A549 (cell line): Measurements from ENCODE around the gene IL18RAP. TPM values are rescaled to one million over a fixed set of nuclear protein-coding genes. Genes with fewer than 3 reads are reported as not detected.

Experiments
- ATAC-seq, 2 experiments: fragments of 200-7000 bp in 1 of 2; fragments of >200 bp in 1 of 2; cut with Nextera tagmentation in 1 of 2; cut with Tn5 transposase in 1 of 2; 3 replicates each; pipeline versions ENCODE4 v1.8.0 to v1.9.1; 2018 to 2020; ENCODE audit warnings: mild to moderate bottlenecking in 1 of 2, moderate library complexity in 1 of 2
- CTCF ChIA-PET: fragments of 300-600 bp; sonication (Branson Sonifier 250); formaldehyde crosslinking; extraction: SDS; loops from one replicate; lab custom pipeline; 2021; ENCODE audit warnings: antibody characterized with exemption, inconsistent platforms; lab: Yijun Ruan, JAX
- POLR2A ChIA-PET: fragments of 350-600 bp; formaldehyde crosslinking; extraction: SDS; loops from one replicate; lab custom pipeline; 2021; ENCODE audit warnings: antibody characterized with exemption, inconsistent platforms; lab: Yijun Ruan, JAX
- DNase-seq, 2 experiments: peaks; one replicate each; pipeline versions ENCODE4 v3.0.0 to v3.0.0-alpha.2; 2011 to 2016; ENCODE audit warnings: low read depth in 1 of 2, low spot score in 1 of 2
- FAIRE-seq: peaks from 2 replicates; lab custom pipeline; 2011; peaks lifted over from hg19 to GRCh38; lab: Jason Lieb, UNC
- H3K27ac ChIP-seq, 2 experiments: fragments of >200 bp; sonication (Bioruptor Twin); formaldehyde crosslinking; 3 replicates each; pipeline ENCODE4 v1.5.1; 2016 to 2017
- H3K4me1 ChIP-seq: fragments of >200 bp; sonication (Bioruptor Twin); formaldehyde crosslinking; 3 replicates; pipeline ENCODE4 v1.6.1; 2016
- H3K4me2 ChIP-seq: fragments of >200 bp; sonication (Bioruptor Twin); formaldehyde crosslinking; 3 replicates; pipeline ENCODE4 v1.6.1; 2016
- H3K4me3 ChIP-seq: fragments of >200 bp; sonication (Bioruptor Twin); formaldehyde crosslinking; 3 replicates; pipeline ENCODE4 v1.5.1; 2016
- H3K9me3 ChIP-seq: fragments of >200 bp; sonication (Bioruptor Twin); formaldehyde crosslinking; 3 replicates; pipeline ENCODE4 v1.6.1; 2016
- BCL3 ChIP-seq: fragments of >200 bp; sonication (Bioruptor Twin); formaldehyde crosslinking; IDR thresholded peaks from 3 replicates; pipeline ENCODE4 v1.6.1; 2016
- CBX2 ChIP-seq: fragments of 200-600 bp; sonication (generic); IDR thresholded peaks from 2 replicates; pipeline ENCODE4 v1.6.1; 2016; ENCODE audit warnings: low read depth, mild to moderate bottlenecking, borderline replicate concordance
- CTCF ChIP-seq: fragments of >200 bp; sonication (Bioruptor Twin); formaldehyde crosslinking; IDR thresholded peaks from 3 replicates; pipeline ENCODE4 v1.5.1; 2016
- E2F6 ChIP-seq: IDR thresholded peaks from 2 replicates; pipeline ENCODE4 v1.6.1; 2012; ENCODE audit warnings: low read depth, borderline replicate concordance
- EHMT2 ChIP-seq: fragments of 200-600 bp; sonication (generic); IDR thresholded peaks from 2 replicates; pipeline ENCODE4 v1.6.1; 2016; ENCODE audit warnings: antibody characterized with exemption, low read depth, mild to moderate bottlenecking, moderate library complexity
- EP300 ChIP-seq, 2 experiments: fragments of >200 bp; sonication (Bioruptor Twin); formaldehyde crosslinking; IDR thresholded peaks; 2 replicates in 1 of 2; 3 replicates in 1 of 2; pipeline ENCODE4 v1.6.1; 2016 to 2017
- GATA3 ChIP-seq: IDR thresholded peaks from 2 replicates; pipeline ENCODE4 v1.6.1; 2012; ENCODE audit warnings: borderline replicate concordance
- HEYL ChIP-seq: fragments of 250-450 bp; sonication (Bioruptor Pico); IDR thresholded peaks from 2 replicates; pipeline ENCODE4 v1.8.0; 2021; ENCODE audit warnings: mild to moderate bottlenecking, moderate library complexity
- HMGXB4 ChIP-seq: fragments of 250-450 bp; sonication (Bioruptor Pico); IDR thresholded peaks from 2 replicates; pipeline ENCODE4 v1.5.0; 2021; ENCODE audit warnings: mild to moderate bottlenecking, moderate library complexity, borderline replicate concordance
- HOXA7 ChIP-seq: fragments of 250-450 bp; sonication (Bioruptor Pico); IDR thresholded peaks from 2 replicates; pipeline ENCODE4 v1.5.0; 2020; ENCODE audit warnings: mild to moderate bottlenecking, moderate library complexity
- HOXB13 ChIP-seq: fragments of 250-450 bp; sonication (Bioruptor Pico); IDR thresholded peaks from 2 replicates; pipeline ENCODE4 v1.5.0; 2020; ENCODE audit warnings: low read depth, mild to moderate bottlenecking, moderate library complexity
- JUN ChIP-seq, 2 experiments: fragments of >200 bp; sonication (Bioruptor Twin); formaldehyde crosslinking; IDR thresholded peaks; 2 replicates in 1 of 2; 3 replicates in 1 of 2; pipeline ENCODE4 v1.6.1; 2016 to 2017
- MAZ ChIP-seq: fragments of 150-350 bp; IDR thresholded peaks from 2 replicates; pipeline ENCODE4 v1.6.1; 2014; ENCODE audit warnings: antibody characterized with exemption, low read depth, low read length, borderline replicate concordance
- NPAS2 ChIP-seq: fragments of 250-450 bp; sonication (Bioruptor Pico); IDR thresholded peaks from 2 replicates; pipeline ENCODE4 v1.8.0; 2022; ENCODE audit warnings: mild to moderate bottlenecking, moderate library complexity, borderline replicate concordance
- PBX3 ChIP-seq: IDR thresholded peaks from 2 replicates; pipeline ENCODE4 v1.6.1; 2012
- POLR2AphosphoS2 ChIP-seq: conservative IDR thresholded peaks from 2 replicates; pipeline ENCODE4 v1.6.1; 2012; ENCODE audit warnings: low read length, improper control_type of control experiment, inconsistent platforms
- RAD21 ChIP-seq, 2 experiments: fragments of >200 bp in 1 of 2; sonication (Bioruptor Twin) in 1 of 2; formaldehyde crosslinking in 1 of 2; IDR thresholded peaks in 1 of 2; conservative IDR thresholded peaks in 1 of 2; 2 replicates in 1 of 2; 3 replicates in 1 of 2; pipeline ENCODE4 v1.6.1; 2012 to 2018; ENCODE audit warnings: inconsistent platforms in 1 of 2
- RARB ChIP-seq: fragments of 250-450 bp; sonication (Bioruptor Pico); IDR thresholded peaks from 2 replicates; pipeline ENCODE4 v1.8.0; 2021; ENCODE audit warnings: mild to moderate bottlenecking, moderate library complexity
- REST ChIP-seq: fragments of 200-600 bp; sonication (generic); IDR thresholded peaks from 2 replicates; pipeline ENCODE4 v1.6.1; 2016; ENCODE audit warnings: antibody characterized with exemption, mild to moderate bottlenecking, moderate library complexity
- RNF2 ChIP-seq: fragments of 200-600 bp; sonication (generic); IDR thresholded peaks from 2 replicates; pipeline ENCODE4 v1.6.1; 2016; ENCODE audit warnings: low read depth, mild to moderate bottlenecking, antibody characterized with exemption, moderate library complexity, borderline replicate concordance
- SMC3 ChIP-seq: fragments of >200 bp; sonication (Bioruptor Twin); formaldehyde crosslinking; IDR thresholded peaks from 3 replicates; pipeline ENCODE4 v1.6.1; 2018; ENCODE audit warnings: inconsistent platforms
- TFCP2L1 ChIP-seq: fragments of 250-450 bp; sonication (Bioruptor Pico); IDR thresholded peaks from 2 replicates; pipeline ENCODE4 v1.5.0; 2021; ENCODE audit warnings: mild to moderate bottlenecking
- TP53 ChIP-seq: fragments of 250-450 bp; sonication (Bioruptor Pico); IDR thresholded peaks from 2 replicates; pipeline ENCODE4 v1.5.0; 2021; ENCODE audit warnings: mild to moderate bottlenecking, moderate library complexity
- ZC3H11A ChIP-seq: fragments of 450-650 bp; IDR thresholded peaks from 2 replicates; pipeline ENCODE4 v1.6.1; 2014; ENCODE audit warnings: antibody characterized with exemption, mild to moderate bottlenecking
- WGBS: methylation state at CpG from one replicate; pipeline ENCODE4 v1.1.6; 2017; ENCODE audit errors: missing lambda C conversion rate; 5-methylcytosine and 5-hydroxymethylcytosine counted together
- polyA plus RNA-seq, 4 experiments: library from polyadenylated mRNA; depleted of rRNA in 3 of 4; stranded (reverse); fragments of >200 nt; fragmentation: RNase III in 1 of 4; extraction: RNeasy Plus Mini Kit Qiagen cat#74134 plus additional on column Dnase treatment in 1 of 4; gene quantifications; 2 replicates in 3 of 4; 3 replicates in 1 of 4; pipeline ENCODE4 v1.2.3, GENCODE V29; 2011 to 2017

IL18RAP gene
- polyA plus RNA-seq, 2 of the 4 experiments (the other 2 are of a cell fraction) = 0.04 TPM; not detected in 1

GRCh38 chr2:102474785-102475184, 51.8 kb downstream of the IL18RAP start:
- Histone ChIP-seq H3K4me3 (no peak overlapping the region), H3K4me2 (no peak overlapping the region), H3K9me3 (peaks cover 5% of the 10 kb centered on the region; the same call in 1 of the 3 replicates), H3K4me1 (no peaks in the 10 kb centered on the region), H3K27ac (no peak overlapping the region)
- FAIRE-seq (no peak), ATAC-seq (no peak), DNase-seq (no peak)
- ChIA-PET CTCF (interaction anchor here (0.7 to 6.7 kb wide), 7 partner anchors 10 to 230 kb away, joined by 3 to 95 read pairs (median 34); no protein-coding TSS in a partner anchor), POLR2A (no interaction called here)
- TF ChIP-seq CTCF (no peak), ZC3H11A (no peak), GATA3 (no peak), REST (no peak), HMGXB4 (no peak), POLR2AphosphoS2 (no peak), RAD21 (conservative IDR thresholded peaks at IDR 0.05 in 1 of 2, IDR thresholded peaks at IDR 0.05 in 1 of 2) (no peak), NPAS2 (CRISPR knock-in tag) (no peak), RNF2 (no peak), EHMT2 (no peak)
- TF ChIP-seq, all 56 proteins: peak for 0

GRCh38 chr2:102478686-102479470, 55.9 kb downstream of the IL18RAP start:
- FAIRE-seq (no peak), DNase-seq (no peak), ATAC-seq (no peak)
- Histone ChIP-seq H3K9me3 (no peaks in the 10 kb centered on the region), H3K4me3 (no peak overlapping the region), H3K4me2 (no peak overlapping the region), H3K4me1 (no peaks in the 10 kb centered on the region), H3K27ac (no peak overlapping the region)
- ChIA-PET POLR2A (no interaction called here), CTCF (interaction anchor here (1.3 to 3.4 kb wide), 3 partner anchors 16 to 224 kb away, joined by 4 to 11 read pairs (median 11); no protein-coding TSS in a partner anchor)
- WGBS = 72% methylated on average over 20 of the region's 36 CpGs
- TF ChIP-seq RAD21 (conservative IDR thresholded peaks at IDR 0.05 in 1 of 2, IDR thresholded peaks at IDR 0.05 in 1 of 2) (no peak), TFCP2L1 (CRISPR knock-in tag) (no peak), TP53 (CRISPR knock-in tag) (no peak), HEYL (CRISPR knock-in tag) (no peak), JUN (IDR thresholded peaks at IDR 0.05) (no peak), CBX2 (no peak), PBX3 (no peak), HOXB13 (CRISPR knock-in tag) (no peak), E2F6 (no peak), MAZ (no peak), HOXA7 (no peak), BCL3 (no peak), EP300 (IDR thresholded peaks at IDR 0.05) (no peak), RARB (CRISPR knock-in tag) (no peak), SMC3 (no peak)
